HG03280 (cell line): ENCODE results near the gene LIN7A.

Experiments used
- ATAC-seq: cut with Tn5 transposase; IDR thresholded peaks from one replicate; pipeline ENCODE4 v1.9.1; 2021; ENCODE audit warnings: mild to moderate bottlenecking, moderate library complexity; ENCODE audit not compliant: unreplicated experiment

The LIN7A gene, protein sequence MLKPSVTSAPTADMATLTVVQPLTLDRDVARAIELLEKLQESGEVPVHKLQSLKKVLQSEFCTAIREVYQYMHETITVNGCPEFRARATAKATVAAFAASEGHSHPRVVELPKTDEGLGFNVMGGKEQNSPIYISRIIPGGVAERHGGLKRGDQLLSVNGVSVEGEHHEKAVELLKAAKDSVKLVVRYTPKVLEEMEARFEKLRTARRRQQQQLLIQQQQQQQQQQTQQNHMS

DNA sequence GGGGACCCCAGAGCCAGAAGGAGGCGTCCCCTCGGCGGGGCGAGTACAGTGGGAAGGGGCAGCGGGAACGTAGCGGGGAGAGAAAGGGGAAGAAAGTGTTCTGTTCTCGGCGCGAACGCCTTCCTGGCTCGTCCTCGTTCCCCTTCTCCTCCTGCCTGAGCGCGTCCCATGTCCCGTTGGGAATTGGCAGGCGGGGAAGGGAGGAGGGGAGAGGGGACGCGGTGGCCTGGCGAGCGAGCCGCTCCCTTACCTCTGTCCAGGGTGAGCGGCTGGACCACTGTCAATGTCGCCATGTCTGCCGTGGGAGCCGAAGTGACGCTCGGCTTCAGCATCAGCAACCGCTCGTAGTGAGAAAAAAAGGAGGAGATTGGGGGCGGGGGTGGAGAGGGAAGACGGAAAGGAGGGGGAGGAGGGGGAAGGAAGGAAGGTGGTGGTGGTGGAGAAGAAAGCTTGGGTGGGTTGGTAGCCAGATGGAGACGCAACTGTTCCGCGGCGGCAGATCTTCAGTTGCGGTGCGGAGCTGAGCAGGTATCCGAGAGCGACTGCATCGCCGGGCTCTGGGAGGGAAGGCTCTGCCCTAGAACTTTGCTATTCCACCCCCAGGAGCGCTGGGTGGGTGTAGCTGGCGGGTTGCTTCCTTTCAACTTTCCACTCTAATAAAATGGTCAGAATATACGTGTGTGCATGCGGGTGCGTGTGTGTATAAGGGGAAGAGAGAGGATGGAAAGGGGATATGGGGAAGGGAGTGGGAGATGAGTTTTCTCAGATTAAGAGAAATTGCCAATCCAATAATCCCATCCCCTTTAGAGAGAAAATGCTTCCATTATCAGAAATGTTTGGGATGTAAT lies at the start of gene LIN7A:
TSS of gene LIN7A (minus strand) at position 544 of the 848 bp plus-strand sequence. CDS start at position 332, 212 bp downstream.
- ATAC-seq = peak; percentile 15

DNA sequence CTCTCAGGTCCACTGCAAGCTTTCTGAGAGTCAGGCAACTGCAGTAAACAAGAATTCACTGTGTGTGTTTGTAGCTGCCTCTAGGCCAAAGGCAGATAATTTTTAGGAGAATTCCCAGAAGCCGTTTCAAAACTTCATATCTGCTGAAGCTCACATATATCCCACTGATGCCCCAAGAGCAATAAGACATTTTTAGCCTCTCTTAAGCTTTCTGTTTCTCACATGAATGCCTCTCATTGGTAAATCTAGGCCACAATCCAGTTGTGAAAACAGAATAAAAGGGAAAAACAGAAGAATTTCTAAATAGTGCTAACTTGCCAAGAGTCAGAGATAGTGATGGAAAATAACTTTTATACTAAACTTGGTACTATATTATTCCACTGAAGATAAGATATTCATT lies 48.5 kb upstream of the LIN7A start:
- ATAC-seq = no peak

DNA sequence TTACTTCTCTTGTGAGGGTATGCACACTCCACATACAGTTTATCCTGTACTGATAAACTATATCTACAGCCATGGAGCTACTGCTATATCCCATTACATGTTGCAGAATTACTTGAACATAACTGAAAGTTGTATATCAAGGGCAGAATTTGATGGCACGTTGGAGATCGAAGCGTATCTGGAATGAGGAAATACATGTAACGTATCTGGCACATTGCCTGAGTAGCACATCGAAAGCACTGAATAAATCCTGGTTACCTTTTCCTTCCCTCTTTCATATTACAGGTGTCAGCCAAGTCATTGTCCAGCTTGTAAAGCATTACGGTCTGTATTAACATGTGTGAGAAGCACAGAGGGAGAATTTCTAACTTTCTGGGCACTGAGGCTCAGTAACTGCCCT lies 42.1 kb upstream of the LIN7A start:
- ATAC-seq = no peak

DNA sequence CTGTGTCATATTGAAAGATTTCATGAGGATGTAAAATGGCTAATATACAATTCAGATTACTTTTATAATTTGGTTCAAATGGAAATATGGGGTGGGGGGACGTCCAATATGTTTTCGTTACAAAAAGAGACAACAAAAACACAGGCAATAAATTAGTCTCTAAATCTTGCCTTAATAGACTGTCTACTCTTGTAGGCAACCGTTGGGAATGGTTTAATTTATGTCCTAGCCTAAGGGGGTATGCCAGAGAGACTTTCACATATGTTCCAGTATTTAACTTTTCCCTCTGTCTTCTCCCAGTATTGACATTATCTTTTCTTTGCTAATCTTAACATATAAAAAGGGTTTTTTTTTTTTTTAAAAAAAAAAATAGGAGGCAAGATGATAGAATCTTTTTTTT lies 41.5 kb upstream of the LIN7A start:
- ATAC-seq = no peak

DNA sequence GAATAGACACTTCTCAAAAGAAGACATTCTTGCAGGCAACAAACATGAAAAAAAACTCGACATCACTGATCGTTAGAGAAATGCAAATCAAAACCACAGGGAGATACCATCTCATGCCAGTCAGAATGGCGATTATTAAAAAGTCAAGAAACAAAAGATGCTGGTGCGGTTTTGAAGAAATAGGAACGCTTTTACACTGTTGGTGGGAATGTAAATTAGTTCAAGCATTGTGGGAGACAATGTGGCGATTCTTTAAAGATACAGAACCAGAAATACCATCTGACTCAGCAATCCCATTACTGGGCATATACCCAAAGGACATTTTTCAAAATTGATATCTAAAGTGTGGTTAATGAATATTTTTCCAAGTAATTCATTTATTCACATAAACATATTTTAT lies 39.6 kb upstream of the LIN7A start:
- ATAC-seq = no peak

DNA sequence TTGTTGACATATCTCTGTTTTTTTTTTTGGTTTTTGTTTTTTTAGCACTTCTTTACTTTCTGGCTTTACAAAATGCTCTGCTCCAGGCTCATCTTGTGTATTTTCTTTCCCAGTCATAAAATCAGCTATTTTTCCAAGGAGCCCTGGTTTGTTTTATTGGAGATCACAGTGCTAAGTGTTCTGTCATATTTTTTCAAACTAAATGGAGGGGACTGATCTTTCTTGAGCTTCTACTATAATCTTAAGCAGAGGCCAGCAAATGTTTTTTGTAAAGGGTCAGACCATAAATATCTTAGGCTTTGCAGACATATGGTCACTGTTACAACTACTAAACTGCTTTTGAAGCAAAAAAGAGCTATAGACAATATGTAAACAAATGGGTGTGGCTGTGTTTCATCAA lies 30.6 kb upstream of the LIN7A start:
- ATAC-seq = no peak

DNA sequence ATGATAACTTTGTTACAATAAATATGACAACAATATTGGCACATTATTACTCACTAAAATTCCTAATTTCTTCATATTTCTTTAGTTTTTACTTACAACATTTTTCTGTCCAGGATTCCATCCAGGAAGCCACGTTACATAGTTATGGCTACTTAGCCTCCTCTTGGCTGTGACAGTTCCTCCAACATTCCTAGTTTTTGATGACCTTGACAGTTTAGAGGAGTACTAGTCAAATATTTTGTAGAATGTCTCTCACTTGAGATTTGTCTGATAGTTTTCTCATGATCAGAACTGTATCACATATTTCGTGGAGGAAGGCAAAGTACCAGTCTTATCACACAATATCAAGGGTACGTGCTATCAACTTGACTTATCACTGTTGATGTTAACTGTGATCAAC lies 29.8 kb upstream of the LIN7A start:
- ATAC-seq = no peak

DNA sequence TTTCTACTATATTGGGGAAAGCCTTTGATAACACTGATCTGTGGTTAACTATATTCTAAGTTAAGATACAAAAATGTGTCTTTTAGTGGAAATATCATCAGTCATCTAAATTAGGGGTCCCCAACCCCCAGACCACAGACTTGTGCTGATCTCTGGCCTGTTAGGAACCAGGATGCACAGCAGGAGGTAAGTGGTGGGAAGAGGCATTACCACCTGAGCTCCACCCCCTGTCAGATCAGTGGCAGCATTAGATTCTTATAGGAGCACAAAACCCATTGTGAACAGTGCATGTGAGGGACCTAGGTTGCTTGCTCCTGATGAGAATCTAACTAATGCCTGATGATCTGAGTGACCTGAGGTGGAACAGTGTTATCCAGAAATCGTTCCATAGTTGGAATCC lies 28.3 kb upstream of the LIN7A start:
- ATAC-seq = no peak

DNA sequence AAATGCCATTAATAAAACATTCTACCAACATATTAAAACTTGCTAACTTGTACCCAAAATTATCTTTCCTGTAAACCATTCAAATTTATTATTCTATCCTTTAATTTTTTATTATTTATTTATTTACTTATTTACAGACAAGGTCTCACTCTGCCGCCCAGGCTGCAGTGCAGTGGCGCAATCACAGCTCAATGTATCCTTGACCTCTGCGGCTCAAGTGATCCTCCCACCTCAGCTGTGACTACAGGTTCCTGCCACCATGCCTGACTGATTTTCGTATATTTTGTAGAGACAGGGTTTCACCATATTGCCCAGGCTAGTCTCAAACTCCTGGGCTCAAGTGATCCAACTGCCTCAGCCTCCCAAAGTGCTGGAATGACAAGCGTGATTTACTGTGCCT lies 20.4 kb upstream of the LIN7A start:
- no peak for ATAC-seq

DNA sequence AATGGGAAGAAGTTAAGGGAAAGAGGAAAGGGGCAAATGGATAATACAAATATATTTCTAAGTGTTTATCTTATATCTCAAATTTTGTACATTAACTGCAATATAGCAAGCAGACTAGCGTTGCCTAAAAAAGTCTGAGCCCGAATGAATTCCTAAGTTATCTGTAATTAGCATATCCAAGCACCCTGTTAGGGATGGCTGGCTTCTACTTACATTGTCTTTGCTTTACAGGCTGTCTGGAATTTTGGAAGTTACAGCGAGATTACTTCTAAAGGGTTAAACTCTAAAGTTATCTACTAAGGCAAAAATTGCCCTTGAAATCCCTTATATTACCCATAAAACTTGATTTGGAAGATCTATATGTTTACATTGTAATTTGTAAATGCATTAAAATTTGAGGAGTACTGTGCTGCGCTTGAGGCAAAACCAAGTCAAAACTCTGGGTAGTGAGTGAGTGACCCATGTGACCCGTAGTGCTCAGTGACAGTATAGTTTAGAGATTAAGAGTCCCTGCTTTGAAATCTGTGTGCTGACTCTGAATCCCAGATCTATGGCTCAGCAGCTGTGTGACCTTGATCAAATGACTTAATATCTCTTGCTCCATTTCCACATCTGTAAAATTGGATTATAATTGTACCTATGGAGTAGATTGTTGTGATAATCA lies 17.3 kb upstream of the LIN7A start:
- ATAC-seq = no peak

DNA sequence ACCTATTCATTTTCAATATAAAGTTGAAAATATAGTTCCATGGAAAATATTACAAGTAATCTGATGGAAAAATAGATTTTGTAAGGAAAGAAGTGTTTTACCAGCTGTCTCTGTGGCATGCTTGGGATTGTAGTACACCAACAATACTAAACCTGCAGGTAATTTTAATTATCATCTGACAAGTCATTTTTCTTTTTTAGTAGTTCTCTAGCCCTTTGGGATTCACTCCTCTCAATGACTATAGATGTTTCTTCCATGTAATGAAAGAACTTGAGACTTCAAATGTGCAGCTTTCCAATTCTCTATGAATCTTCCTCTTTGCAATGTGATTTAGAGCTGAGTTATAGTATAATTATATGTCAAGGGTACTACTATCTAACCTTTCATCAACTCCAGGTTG lies 14.7 kb upstream of the LIN7A start:
- ATAC-seq = no peak

DNA sequence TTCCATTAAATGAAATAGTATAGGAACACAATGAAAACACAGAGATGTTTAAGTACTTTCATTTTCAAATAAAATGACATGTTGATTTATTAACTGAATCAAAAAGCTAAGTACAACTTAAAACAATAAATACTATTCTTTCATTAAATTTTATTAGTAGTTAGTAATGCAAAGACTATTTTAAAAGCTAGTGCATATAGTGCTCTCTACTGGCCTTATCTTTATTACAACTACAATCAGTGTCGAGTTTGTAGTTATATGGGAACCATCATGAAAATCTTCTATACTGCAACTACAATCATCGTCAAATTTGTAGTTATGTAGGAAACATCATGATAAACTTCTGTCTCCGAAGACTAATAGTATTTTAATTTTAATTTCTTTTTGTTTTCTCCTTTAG lies 8.9 kb upstream of the LIN7A start:
- no peak for ATAC-seq

DNA sequence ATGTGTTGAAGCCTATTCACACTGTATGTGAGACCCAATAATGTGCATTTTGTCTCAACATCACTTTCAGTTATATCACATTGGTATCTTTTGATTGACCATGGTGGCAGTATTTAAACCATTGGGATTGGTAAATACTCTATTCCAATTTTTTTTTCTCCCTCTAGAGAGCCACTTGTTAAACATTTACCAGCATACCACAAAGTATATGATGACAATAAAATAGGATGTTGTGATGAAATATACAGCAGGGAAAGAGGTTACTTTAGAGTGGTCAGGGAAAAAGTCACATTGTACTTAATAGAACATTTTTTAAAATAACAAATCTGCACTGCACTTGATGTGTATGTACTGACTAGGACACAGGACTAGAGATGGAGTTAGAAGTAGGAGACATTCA lies 5.6 kb upstream of the LIN7A start:
- no peak for ATAC-seq

DNA sequence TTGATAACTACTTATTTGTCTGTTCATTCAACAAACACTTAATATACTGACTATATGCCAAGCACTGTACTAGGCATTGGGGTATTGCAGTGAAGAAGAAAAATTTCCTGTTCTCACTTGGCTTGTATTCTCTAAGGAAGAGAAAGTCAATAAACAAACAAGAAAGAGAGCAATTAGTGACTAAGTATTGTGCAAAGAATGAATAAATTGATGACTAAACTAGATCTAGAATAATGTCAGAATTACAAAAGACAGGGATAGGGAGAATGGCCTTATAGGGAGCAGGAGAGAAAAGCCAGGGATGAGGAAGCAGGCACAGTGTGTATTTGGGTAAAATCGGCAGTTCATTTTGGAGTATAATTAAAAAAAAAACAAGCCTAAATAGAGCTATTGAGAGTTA lies 4.2 kb upstream of the LIN7A start:
- no peak for ATAC-seq

DNA sequence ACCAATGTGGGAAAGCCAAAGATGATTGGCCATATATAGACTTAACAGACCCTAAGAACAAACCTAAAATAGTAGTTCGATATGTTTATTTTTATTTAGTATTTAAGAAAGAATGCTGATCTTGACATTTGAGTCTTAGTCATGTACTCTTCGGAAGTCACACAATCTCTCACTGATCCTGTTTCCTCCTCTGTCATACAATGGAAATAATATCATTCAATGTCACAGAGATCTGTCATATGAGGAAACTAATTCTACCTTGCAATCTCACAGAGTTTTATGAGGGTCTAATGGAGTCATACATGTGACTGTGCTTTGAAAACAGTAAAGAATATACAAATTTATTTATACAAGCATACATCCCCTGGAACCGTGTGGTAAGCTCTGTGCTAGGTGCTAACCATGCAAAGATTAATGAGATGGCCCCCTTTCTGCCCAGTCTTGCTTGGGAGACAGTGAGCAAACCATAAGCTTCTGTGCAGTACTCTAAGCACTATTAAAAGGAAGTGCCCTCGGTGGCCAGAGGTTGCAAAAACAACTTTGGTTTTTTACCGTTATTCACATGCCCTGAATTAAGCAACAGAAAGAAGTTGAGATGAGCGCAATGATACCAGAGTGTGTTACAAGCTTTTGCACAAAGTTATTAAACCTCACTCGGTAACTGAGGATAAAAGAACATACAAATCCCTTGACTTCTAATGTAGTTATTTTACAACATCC lies 1.7 kb upstream of the LIN7A start:
- ATAC-seq = no peak

DNA sequence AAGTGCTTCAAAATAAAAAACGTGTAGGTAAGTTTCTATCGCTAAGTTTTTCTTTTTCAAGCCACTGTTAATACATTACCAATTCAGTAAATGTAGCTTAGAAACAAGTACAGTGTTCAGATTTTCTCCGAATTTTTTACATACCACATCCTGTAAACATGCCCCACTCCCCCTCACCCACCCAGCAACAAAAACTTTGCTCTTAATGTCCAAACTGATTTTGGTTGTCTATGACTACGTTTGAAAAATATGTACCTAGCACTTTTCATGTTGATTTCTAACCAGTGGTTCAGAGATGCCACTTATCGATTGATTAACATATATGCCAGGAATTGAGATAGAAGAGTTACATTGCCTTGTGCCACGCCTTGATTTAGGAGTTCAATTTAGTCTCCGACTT lies 663 bp upstream of the LIN7A start:
- no peak for ATAC-seq

DNA sequence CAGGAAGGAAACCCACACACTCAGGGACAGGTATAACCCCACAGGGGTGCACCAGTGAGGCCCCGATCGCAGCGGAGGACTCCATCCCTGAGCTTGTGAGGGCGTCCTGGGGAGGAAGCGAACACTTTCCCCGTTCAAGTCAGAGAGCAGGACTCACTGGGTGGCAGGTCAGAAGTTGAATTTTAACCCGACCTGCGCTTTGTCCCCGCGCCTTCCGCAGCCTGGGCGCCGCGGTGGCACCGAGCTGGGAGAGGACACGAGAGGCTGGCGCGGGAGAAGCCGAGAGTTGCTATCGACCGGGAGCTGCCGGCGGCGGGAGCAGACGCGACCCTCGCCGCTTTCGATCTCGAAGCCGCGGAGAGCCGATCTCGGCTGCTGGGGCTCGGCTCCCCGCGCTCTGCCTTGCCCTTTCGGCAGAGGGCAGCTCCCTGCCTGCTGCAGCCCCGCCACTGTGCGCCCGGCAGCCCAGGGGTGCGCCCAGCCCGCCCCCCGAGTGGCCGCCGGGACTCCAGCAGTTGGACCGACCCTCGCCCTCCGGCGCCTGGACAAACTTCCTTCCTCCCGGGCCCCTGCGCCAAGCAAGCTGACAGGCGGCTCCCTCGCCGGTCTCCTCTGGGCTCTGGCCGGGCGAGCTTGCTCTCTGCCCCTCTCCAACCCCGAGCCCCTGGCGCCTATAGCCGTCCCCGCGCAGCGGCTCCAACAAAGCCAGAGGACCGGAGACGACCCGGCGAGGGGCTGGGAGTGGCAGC lies 918 bp downstream of the LIN7A start:
- peak; percentile 52 for ATAC-seq

DNA sequence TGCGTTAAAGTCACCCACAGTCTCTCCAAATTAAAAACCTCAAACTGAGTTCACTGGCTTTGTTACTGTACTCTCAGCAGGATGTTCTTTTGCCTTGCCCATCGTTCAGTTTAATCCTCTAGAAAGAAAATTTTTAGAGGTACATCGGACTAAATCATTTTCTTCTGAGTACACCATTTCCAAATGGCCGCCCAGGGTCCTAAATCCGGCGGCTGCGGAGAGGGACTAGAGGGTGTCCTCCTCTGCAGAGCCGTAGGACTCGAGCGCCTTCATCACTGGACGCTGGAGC lies 1.4 kb downstream of the LIN7A start:
- no peak for ATAC-seq

DNA sequence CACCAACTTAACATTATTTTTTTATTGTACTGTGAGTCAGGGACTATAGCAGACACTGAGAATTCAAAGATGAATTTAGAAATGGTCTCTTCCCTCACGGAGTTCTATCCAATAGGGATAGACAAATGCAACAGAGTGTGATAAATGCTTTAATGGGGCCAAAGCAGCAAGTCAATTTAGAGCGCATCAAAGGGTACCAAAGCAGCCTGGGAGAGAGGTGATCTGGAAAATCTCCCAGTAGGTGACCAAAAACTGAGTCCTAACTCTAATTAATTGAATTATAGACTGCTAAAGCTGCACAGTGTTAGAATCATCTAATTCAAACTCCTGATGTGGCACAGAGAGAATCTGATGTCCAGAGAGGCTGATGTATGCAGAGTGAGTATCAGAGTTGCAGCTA lies 2.6 kb downstream of the LIN7A start:
- no peak for ATAC-seq

DNA sequence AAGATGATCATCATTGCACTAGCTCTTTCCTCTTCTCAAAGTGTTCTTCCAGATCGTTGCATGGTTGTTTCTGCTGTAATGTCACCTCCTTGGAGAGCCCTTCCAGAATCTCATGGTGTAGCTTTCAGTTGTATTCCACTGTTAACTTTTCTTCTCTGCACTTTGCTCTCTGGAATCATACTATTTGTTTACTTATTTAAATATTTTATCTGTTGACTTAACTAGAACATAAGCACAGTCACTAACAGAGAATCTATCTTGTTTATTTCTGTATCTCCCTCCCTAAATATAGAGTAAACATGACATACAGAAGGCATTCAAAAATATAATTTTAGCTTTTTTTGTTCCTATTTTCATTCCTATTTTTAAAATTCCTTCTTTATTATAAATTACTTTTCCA lies 11.8 kb downstream of the LIN7A start:
- ATAC-seq = no peak

DNA sequence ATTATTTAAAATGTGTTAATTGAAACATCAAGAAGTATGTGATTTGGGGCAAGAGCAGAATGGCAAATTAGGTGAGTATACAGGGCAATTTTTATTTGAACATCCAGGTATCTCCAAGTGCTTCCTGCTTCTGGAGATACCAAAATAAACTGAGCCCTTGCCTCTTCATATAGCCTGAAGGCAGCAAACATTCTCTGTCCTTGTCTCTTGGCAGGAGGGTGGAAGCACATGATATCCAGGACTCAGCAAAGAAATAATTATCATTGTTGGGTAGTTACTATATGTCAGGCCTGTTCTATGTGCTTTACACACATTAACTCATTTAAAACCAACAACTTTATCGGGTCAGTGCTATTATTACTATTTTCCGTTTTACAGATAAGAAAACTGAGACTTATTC lies 12.5 kb downstream of the LIN7A start:
- no peak for ATAC-seq
